Pons (tissue), 1 donor: ENCODE results near the gene EDN2.
A peak's percentile ranks its signal among the peaks of the same experiment; 100 is the strongest.

Experiments
- DNase-seq: peaks from one replicate; pipeline ENCODE4 v3.0.0-alpha.2; 2016; ENCODE audit warnings: low spot score

EDN2 gene

DNA sequence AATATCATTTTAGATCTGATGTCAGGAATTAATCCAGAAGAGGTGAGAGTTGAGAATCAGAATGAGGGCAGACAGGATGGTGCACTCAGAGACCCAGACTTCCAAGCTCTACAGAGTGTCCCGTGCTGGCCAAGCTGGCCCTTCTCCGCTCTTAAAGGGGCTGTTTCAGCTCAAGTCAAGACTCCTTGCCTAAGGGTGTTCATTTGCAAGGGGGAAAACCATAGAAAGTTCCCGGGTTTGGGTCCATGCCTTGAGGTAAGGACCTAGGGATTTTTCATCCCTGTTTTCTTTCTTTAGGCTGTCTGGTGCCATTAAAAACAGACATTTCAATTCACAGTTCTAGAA is 47.5 kb downstream of the EDN2 start:
- no peak for DNase-seq

DNA sequence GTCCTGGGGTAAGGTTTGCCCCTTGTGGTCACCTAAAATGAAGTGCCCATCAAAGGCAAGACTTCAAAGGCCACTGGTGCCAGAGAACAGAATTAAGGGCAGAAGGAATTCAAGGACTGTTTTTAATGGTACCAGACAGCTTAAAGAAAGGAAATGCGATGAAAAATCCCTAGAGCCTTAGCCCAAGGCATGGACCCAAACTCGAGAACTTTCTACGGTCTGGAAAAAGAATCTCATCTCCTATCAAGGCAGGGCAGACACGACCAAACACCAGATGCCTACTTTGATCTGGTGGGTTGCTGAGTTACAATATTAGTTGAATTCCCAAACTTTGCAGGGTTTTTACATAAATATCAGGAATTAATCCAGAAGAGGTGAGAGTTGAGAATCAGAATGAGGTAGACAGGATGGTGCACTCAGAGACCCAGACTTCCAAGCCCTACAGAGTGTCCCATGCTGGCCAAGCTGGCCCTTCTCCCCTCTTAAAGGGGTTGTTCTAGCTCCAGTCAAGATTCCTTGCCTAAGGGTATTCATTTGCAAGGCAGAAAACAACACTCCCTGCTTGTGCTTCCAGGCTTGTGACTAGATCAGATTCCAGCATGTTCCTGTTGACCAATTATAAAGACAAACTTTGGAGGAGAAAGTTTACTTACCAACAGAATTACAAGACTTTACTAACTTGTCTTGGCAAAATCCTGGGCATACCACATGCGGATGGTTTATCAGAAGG is 48.0 kb downstream of the EDN2 start:
- no peak for DNase-seq

DNA sequence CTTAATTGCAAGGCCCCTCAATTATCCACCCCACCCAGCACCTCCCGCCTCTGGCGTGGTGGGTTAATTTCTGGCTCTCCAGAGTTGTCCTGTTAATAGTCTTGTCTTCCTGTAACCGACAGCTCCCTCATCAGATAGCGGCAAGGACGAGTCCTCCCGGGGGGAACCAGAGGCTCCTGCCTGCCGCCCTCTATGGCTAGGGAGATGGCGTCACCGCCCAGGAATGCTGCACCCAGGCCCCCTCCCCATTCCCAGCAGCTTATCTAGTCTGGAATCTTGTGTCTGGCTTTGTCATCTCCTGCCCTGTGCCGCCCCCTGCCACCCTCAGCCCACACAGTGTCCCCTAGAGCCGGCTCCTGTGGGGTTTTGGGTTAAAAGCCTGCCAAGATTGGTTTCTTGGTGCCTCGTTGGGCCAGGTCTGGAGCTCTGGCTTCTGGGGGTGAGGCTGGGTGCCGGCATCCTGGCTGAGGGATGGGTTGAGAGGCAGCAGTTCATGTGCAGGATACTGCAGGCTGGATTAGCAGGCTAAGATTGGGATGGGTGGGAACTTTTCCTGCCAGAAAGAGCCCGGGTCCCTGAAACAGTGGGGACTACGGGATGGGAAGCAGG is 48.8 kb downstream of the EDN2 start:
- DNase-seq = no peak

DNA sequence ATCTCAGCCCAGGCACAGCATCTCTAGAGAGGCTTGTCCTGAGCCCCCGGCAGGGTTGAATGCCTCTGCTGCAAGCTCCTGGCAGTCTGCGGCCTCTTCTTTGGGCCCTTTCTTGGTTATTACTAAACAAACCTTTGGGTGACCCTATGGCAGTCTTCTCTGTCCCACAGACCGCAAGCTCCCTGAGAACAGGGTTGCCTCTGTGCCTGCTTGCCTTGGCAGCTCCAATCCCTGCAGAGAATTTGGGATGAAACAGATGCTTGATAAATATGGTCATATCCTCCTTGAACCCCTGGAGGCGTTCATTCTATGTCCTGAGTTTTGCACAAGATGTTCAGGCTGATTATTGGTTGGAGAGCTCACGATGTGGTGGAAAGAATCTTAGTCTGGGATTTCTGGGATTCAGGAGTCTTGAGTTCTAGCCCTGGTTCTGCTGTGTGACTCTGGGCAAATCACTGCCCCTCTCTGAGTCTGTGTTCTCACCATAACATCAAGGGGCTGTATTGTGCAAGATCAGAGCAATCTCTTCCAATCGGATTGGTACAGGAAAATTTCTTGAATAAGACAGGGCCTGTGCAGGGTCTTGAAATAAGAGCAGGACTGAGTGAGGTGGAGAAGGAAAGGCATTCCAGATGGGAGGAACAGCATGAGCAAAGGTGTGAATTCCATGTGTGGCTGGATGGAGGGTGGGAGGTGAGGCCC is 49.6 kb downstream of the EDN2 start:
- DNase-seq = no peak

DNA sequence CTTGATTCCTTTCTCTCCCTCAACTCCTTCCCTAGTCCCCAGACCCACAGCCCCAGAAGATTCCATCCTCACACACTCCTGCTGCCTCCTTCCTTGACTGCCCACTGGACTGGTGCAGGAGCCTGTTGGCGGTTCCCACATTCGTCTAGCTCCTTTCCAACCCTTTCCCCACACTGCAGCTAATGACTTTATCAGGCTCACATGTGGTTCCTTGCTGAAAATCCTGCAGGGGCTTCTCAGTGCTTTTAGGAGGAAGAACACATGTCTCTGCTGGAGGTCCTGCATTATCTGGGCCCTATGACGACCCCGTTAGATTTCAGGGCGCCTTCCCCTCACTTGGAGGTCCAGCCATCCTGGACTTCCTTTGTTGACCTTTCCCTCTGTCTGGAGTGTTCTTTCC is 50.2 kb downstream of the EDN2 start:
- DNase-seq = no peak

DNA sequence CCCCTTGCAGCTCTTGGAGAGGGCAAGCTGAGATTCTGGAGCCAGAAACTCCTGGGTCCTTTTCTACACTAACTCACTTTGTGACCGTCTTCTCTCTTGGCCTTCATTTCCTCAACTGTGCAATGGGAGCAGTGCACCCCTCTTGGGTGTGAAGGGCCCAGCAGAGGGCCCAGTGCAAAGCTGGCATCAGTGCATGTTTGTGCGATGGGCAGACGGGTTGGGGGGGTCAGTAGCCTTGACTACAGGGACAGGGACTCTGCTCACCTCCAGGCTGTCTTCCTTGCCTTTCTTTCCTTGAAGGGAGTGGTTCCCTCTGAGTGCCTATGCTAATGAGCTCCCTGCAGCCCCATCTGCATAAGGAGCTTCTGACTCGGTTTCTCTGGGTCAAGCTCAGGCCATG is 51.0 kb downstream of the EDN2 start:
- no peak for DNase-seq

DNA sequence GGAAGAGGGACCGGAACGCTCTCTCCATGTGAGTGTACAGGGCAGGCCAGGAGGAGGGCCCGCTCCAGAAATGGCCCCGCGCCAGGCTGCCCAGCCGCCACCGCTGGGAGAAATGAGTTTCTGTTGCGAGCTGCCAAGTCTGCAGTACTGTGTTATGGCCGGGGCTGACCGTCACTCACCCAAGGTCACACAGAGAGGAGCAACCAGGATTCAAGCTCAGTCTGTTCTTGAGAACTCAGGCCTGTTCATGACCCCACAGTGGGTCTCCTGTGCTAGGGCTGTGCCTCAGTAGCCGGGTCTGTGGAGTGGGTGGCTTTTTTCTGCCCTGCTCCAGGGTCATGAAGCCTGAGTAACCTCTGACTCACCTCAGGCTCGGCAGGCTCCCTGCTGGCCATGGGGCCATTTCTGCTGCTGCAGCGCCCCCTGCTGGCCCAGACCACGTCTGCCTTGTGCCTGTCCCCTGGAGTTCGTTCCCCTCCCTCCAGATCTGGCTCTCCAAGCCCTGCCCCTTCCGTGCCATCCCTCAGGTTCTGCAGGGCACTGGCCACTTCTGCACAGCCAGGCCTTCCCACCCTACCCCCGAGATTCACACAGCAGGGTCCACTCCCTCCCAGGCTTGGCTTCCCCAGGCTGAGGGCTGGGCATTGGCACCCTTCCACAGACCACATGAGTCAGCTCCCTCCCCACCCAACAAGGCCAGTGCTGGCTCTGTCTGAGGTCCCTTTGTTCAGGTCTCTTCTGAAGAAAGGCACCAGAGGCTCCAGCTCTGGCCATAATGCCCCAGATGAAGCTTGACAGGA is 51.8 kb downstream of the EDN2 start:
- peak; percentile 87 for DNase-seq

DNA sequence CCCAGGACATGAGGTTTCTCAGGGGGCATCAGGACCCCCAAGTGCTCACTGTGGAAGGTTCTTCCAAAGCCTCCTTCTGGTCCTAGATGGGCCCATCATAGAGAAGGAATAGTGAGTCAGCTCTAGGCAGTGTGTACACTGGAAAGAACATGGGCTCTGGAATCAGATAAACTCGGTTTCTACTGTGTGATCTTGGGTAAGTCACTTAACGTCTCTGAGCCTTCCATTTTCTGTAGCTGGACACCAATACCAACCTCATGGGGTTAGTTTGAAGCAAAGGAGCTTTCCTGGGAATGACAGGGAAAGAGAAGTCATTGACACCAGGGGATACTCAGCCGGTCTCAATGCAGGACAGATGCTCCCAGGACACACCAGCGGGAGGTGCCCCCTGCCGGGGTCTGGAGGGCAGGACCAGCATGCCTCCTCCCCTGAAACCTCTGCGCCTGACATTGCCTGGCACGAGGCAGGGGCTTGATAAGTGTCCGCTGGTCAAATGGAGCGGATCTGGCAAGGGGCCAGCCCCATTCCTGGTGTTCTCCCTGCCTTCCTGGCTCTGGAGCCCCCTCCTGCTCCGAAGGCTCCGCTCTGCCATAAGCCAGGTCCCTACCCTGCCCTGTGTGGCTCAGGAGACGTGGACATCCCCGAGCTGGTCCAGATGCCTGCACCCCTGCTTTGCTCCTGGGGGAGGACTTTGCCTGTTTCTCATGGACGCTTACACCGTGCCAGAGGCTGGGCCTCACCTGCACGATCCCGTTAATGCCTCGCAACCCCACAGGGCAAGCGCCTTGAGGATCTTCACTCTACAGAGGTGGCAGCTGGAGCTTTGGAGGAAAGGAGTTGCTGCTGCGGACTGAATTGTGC is 52.8 kb downstream of the EDN2 start:
- DNase-seq = no peak

DNA sequence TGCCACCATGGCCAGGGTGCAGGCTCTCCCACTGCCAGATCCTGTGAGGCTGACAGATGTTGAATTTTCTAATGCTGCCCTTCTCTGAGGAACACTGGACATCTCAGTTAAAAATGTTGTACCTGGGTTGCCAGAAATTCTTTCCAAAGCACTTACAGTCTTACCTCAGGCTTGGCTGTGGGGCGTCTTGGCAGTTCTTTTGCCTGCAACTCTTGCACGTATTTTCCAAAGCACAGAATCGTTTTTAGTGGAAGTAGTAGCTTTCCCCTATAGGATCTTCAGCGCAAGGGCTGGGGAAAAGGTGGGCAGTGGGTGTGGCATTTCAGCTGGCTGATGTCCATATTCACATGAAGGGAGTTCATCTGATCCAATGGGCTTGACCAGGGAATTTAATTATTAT is 53.9 kb downstream of the EDN2 start:
- DNase-seq = no peak

DNA sequence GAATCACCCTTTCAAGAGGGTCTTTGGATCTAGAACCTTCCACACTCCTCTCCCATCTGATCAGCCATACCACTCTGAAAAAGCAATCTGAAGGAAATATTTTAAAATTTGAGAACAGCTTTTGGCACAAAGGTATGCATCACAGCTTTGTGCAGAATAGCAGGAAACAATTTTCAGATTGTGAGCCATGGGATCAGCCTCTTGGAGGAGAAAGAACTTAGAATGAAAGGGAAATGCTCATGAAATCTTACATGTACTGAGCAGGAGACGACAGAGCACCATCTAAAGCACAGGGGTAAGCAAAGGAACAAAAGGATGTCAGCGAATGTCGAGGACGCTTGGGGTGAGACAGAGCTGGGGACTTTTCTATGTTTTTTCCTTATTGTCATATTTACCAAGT is 54.4 kb downstream of the EDN2 start:
- DNase-seq = no peak

DNA sequence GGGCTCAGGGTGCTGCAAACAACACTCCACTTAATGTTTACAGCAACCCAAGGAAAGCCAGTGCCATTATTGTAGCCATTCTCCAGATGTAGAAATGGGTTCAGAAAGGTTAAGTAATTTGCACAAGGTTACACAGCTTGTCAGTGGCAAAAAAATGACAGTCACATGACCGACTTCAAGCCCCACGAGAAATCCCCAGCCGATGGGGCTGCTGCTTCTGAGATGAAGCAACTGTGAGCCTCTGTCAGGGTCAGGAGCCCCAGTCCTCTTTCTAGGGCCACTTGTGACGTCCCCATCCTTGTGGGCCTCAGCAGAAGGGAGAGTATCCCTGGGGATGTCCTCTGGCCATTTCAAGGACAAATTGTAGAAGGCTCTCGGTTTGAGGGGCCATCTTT is 54.8 kb downstream of the EDN2 start:
- no peak for DNase-seq
